ENCODE data around the gene SLC17A9. TPM values are rescaled to one million over a fixed set of nuclear protein-coding genes. Genes with fewer than 3 reads are reported as not detected.

Gene SLC17A9
- total RNA-seq, 1 donor from 2014 or later: 3.2 TPM

DNA sequence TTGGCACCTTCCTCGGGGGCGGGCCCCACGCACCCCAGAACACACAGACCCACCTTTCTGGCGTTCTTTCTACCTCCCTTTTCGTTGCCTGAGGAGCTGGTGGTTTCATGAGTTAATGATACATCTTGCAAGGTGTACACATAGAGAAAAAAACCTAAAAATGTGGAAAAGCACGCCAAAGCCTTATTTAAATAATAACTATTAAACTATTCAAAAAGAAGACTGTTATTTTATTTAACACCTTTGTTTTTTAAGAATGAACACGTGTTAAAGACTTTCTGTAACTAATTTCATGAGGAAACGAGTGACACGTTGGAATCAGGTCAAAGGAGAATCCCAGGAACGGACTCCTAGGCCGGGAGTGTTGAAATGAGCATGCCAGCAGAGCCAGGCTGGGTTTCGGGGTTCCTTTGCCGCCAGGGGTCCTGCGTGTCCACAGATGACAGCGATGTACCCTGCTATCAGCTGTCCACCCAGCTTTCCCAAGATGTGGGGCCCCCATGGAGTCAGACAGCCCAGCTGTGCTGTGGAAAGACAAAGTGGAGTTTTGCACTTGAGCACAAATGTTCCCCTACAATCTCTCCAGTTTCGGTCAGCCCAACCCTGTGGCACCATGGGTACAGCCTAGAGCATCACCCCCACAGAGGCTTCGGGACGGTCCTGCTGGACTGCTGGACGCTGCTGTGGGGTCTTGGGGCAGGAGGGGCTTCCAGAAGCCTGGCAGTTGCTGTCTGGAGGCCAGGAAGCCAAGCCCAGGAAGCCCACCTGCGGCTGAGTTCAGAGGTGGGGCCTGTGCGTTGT, 16.1 kb downstream of the SLC17A9 start:
- no peak for DNase-seq (ENCODE audit: low read depth in 2 of 2)

GRCh38 chr20:62969179-62969760, 16.8 kb downstream of the SLC17A9 start:
- no peak for DNase-seq (ENCODE audit: low read depth in 2 of 2)

- DNase-seq (ENCODE audit: low read depth in 2 of 2): no peak
Measured at GRCh38 chr20:62969939-62970306, 17.4 kb downstream of the SLC17A9 start.

DNA sequence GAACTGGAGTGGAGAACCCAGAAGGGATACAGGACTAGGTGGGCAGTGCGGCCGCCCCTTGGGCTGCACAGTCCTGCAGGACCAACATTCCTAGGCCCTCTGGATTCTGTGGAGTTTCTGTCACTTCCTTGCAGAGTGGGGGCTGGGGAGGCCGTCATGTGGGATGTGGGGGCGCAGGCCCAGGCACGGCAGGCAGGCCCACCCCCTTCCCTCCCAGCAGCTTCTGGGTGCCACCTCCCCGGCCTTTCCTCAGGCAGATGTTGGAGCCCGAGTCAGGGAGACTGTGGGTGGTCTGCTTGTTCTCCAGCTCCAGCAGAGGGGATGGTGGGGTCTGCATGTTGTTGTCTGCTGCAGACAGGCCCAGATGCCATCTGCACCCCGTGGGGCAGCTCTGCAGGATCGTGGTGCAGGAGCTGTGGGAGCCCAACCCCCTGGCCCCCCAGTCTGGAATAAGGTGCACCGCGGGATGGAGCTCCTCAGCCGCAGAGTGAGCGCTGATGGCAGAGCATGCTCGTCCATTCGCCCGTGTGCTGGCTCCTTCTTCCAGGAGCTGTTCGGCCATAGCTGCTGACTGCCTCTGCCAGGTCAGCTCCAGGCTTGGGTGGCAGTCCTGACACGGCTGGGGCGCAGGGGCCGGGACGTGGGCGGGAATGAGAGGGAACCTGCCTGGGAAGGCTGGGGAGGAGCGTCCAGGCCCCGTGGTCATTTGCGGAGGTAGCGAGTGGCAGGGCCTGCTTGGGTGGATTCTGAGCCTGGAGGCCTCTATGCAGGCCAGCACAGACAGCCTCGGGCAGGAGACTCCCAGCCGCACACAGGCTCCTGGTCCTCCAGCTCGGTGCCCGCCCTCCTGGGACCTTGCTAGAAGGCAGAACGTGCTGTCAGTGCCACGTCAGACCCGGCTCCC, 18.1 kb downstream of the SLC17A9 start:
- DNase-seq (ENCODE audit: low read depth in 2 of 2): no peak

GRCh38 chr20:62971211-62971949, 18.9 kb downstream of the SLC17A9 start:
- DNase-seq (ENCODE audit: low read depth in 2 of 2): no peak

DNA sequence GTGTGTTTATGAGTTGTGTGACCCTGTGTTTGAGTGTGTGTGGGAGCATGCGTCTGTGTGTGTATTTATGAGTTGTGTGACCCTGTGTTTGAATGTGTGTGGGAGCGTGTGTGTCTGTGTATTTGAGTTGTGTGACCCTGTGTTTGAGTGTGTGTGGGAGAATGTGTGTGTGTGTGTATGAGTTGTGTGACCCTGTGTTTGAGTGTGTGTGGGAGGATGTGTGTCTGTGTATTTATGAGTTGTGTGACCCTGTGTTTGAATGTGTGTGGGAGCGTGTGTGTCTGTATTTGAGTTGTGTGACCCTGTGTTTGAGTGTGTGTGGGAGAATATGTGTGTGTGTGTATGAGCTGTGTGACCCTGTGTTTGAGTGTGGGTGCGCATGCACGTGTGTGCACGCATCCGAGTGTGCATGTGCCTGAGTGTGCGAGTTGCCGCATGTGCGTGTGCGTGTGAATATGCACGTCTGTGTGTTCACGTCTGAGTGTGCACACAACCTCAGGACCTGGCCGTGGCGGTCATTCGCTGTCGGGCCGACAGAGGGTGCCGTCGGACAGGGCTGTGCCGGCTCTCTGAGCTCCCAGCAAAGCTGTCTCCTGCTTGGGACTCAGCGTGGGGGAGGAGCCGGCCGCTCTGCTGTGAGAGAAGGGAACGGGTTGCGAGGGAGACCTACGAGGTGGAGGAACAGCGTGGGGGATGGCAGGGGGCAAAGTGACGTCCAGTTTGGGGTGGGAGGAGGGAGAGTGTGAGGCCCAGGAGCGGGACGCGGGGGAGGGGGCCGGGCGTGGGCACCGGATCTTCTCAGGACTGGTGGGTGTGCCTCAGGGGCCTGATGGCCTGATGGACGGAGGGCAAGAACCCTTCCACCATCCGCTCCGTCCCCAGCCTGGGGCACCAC, 19.7 kb downstream of the SLC17A9 start:
- DNase-seq (ENCODE audit: low read depth in 2 of 2): peak; percentile 82 to 87

- no peak for DNase-seq (ENCODE audit: low read depth in 2 of 2)
Measured at GRCh38 chr20:62972845-62973745, 20.6 kb downstream of the SLC17A9 start.

DNA sequence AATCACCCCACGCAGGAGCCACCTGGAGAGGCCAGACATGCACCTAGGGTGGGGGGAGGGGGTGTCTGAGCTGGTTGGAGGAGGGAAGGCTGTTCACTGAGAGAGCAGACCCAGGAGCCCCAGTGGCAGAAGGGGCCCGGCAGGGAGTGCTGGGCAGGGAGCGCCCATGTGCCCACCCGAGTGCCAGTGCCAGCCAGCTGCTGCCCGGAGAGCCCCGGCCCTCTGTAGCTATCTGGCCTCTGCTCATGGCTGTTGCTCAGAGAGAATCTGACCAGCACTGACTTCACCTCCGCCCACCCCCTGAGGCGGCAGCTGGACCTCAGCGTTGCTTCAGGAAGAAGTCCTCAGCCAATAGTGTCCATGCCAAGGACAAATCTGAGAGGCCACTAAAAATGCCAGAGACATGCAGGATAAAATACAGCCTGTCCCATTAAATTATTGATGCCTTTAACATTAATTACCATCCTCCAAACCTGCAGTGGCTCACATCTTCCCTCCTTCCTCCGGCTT, 22.8 kb downstream of the SLC17A9 start:
- DNase-seq (ENCODE audit: low read depth in 2 of 2): no peak

DNA sequence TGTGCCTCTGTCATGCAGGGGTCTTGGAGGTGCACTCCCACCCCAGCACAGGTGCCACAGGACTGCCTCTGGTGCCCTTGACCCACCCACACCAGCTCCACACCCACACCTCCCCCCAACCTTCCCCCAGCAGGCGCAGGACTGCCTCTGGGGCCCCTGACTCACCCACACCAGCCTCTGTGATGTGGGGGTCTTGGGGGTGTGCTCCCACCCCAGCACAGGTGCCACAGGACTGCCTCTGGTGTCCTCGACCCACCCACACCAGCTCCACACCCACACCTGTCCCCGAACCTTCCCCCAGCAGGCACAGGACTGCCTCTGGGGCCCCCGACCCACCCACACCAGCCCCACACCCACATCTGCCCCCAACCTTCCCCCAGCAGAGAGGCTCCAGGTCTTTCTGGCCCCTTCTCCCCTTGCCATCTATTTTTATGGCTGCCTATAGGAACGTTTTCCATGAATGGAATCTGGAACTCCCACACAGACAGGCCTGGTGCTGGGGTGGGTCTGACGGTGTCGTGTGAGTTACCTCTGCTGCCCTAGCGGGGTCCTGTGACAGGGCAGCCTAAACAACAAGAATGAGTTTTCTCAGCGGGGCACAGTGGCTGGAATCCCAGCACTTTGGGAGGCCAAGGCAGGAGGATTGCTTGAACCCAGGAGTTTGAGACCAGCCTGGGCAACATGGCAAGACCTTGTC, 23.5 kb downstream of the SLC17A9 start:
- no peak for DNase-seq (ENCODE audit: low read depth in 2 of 2)

GRCh38 chr20:62976886-62977285, 24.4 kb downstream of the SLC17A9 start:
- no peak for DNase-seq (ENCODE audit: low read depth in 2 of 2)

DNA sequence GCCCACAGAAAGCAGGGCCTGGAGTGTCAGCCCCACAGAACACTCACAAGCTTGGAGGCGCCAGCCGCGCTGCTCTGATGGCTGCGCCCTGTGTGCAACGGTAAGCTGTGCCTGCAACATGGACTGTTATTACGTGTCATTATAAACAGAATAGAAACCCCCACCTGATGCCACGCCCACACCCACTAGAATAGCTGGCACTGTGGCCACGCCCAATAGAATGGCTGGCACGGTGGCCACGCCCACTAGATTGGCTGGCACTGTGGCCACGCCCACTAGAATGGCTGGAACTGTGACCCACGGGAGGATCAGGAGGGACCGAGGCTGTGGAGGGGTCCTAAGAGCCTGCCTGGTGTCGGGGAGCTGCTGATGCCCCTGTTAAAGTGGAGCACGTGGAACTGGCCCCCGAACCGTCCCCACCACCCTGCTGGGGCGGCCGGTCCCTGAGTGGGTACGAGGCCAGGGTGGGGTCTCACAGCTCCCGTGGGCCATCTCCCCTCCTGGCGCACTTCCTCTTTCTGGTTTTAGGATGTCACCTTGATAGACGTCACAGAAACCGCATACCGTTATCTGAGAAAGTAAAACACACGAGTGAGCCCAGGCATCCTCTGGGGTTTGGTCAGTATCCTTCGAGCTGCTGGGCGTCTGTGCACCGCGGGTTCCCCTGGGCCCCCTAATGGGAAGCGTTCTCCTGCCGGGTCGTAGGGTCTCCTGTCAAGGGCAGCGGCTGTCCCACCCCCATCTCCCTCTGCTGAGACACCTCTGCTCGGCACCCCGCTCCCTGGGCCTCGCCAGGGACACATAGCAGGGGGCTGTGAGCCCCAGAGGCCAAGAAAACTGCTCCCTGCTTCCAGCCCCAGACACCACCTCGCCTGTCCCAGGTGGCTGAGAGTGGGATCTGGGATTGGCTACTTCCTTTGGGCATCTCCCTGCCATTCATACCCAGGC, 25.4 kb downstream of the SLC17A9 start:
- no peak for DNase-seq (ENCODE audit: low read depth in 2 of 2)

DNA sequence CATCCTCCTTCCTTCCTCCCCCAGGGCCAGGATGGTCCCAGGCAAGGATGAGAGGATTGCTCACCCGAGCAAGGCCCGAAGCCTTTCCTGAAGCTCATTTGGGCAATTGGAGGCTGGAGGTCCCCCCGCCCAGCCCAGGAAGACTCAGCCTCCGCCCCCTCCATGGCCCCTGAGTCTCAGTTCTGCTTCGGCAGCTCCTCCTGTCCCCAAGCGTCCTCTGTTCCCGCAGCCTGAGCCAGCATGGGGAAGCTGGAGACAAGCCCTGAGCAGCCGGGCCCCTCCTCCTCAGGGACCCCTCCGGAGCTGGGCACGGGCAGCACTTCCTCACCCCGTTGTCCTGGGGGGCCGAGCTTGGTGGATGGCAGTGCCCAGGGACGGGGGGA, 26.0 kb downstream of the SLC17A9 start:
- no peak for DNase-seq (ENCODE audit: low read depth in 2 of 2)

- DNase-seq (ENCODE audit: low read depth in 2 of 2): no peak
Measured at GRCh38 chr20:62979310-62979709, 26.8 kb downstream of the SLC17A9 start.

DNA sequence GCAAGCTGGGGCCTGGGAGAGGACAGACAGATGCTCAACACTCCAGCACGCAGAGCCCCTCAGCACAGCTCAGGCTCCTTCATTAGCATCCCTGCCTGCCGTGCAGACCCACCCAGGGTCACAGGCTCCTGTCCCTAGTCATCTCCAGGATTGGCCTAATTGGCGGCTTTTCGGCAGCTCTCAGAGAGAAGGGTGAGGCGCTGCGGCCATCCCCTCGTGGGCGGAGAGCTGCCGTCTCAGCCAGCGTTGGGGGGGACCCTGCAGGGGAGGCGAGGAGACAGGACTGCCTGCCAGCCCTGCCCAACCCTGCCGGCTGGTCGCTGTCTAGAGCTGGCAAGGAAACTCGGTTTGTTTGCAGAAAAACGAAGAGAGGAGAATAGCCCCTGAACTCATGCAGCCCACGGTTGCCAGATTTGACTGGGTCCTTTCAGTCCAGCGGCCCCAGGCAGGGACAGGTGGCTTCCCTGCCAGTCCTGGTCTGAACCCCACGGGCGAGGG, 27.4 kb downstream of the SLC17A9 start:
- no peak for DNase-seq (ENCODE audit: low read depth in 2 of 2)

- no peak for DNase-seq (ENCODE audit: low read depth in 2 of 2)
Measured at GRCh38 chr20:62980380-62980960, 28.0 kb downstream of the SLC17A9 start.

GRCh38 chr20:62980970-62981369, 28.5 kb downstream of the SLC17A9 start:
- peak in 1 of 2 donors; percentile 18 for DNase-seq (ENCODE audit: low read depth in 2 of 2)

Data from lung microvascular endothelial cell (primary cell).